Activated CD4-positive, alpha-beta T cell treated with anti-CD3 and anti-CD28 coated beads, Interleukin-2, Interleukin-6, amounts not matched to agents 100 ng/mL and 50 ng/mL, durations not matched to agents 16 hours and 8 hours (primary cell): ENCODE measurements around the gene ASGR2.
"Not testable (repeated sequence)": the region's sequence is repeated elsewhere in the genome, so short reads cannot be mapped to it uniquely, and the experiment has no call there.

Source experiments
- DNase-seq: peaks from one replicate; pipeline ENCODE4 v3.0.0-alpha.2; 2020

ASGR2 gene

DNA sequence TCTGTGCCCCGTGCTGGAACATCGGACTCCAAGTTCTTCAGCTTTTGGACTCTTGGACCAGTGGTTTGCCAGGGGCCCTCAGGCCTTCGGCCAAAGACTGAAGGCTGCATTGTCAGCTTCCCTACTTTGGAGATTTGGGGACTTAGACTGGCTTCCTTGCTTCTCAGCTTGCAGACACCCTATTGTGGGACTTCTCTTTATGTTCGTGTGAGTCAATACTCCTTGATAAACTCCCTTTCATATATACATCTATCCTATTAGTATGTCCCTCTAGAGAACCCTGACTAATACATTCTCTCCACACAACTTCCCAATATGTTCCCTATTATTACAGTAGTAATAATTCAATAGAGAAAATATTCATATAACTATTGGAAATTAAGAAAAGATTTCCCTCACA lies 9.2 kb upstream of the ASGR2 start:
- no peak for DNase-seq

DNA sequence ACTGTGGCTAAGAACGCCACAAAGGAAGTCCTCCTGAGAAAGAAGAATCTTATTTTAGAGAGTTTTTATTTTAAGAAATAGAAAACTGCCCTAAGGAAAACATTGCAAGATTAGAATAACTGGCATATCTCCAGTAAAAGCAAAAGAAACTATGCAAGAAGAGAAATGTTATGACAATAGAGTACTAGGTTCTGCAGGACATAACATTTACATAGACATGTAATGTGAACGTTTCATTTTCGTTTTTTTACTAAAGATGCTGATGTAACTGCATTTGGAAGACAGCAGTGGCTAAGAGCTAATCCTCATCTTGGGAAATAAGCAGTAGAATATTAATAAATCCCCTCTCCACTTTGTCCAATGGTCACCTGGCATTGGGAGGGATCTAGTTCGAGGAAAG lies 7.8 kb upstream of the ASGR2 start:
- no peak for DNase-seq

DNA sequence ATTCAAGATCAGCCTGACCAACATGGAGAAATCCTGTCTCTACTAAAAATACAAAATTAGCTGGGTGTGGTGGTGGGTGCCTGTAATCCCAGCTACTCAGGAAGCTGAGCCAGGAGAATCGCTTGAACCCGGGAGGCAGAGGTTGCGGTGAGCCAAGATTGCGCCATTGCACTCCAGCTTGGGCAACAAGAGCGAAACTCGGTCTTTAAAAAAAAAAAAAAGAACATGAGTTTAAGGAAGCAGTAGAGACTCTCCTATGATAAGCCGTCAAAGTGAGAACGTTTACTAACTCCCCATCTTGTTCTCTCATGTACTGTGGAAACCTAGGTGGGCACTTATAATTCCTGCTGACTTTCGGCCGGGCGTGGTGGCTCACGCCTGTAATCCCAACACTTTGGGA lies 6.0 kb upstream of the ASGR2 start:
- not testable (repeated sequence) for DNase-seq

DNA sequence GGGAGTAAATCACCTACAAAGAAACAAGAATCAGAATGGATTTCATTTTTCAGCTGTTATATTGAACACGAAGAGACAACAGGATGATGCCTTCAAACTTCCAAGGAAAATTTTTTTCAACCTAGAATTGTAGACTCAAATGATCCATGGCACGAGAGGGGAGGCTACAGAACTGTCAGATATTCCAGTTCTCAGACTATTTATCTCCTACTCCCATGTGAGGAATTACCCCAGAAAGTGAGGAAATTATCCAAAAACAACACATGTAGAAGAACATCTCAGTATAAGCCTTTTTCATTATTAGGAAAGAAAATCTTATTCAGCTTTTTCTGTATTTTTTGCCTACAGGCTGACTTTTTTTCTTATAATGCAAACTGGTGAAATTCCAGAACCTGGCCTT lies 5.5 kb upstream of the ASGR2 start:
- no peak for DNase-seq

DNA sequence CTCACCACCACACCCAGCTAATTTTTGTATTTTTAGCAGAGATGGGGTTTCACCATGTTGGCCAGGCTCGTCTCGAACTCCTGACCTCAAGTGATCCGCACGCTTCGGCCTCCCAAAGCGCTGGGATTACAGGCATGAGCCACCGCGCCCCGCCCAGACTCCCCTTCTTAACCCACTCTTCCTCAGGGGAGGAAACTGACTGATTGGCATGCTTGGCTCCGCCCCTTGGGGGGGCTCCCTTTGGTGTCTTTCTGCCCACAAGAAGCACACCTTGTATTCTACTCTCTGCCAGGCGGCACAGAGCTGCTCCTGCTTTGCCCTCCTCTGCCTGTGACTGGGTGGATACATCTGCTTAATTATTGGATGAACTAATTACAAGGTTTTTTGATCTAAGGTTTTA lies 4.7 kb upstream of the ASGR2 start:
- no peak for DNase-seq

GRCh38 chr17:7114875-7115614 lies 423 bp upstream of the ASGR2 start:
- no peak for DNase-seq

GRCh38 chr17:7113273-7114071 lies 1.1 kb downstream of the ASGR2 start:
- DNase-seq = no peak

DNA sequence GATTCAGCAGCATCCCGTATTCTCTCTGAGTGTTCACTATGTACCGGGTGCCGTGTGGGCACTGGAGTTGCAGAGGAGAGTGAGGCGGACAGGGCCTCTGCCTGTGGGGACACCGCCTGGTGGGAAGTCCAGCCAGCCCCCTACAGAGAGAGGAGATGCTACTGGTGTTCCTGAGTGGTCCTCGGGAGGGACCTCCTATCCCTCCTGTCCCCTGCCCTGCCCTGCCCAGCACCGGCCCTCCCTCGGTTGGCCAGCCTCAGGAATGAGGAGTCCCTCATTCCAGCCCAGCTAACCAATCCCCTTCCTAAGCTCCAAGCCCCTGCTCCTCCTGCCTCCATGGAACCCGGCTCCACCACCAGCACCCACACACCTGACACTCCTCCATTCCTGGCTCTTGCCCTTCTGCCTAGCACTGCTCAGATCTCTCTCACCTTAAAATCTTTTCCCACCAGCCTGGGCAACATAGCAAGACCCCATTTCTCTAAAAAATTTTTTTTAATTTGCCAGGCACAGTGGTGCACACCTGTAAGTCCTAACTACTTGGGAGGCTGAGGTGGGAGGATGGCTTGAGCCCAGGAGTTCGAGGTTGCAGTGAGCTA lies 2.0 kb downstream of the ASGR2 start:
- no peak for DNase-seq

DNA sequence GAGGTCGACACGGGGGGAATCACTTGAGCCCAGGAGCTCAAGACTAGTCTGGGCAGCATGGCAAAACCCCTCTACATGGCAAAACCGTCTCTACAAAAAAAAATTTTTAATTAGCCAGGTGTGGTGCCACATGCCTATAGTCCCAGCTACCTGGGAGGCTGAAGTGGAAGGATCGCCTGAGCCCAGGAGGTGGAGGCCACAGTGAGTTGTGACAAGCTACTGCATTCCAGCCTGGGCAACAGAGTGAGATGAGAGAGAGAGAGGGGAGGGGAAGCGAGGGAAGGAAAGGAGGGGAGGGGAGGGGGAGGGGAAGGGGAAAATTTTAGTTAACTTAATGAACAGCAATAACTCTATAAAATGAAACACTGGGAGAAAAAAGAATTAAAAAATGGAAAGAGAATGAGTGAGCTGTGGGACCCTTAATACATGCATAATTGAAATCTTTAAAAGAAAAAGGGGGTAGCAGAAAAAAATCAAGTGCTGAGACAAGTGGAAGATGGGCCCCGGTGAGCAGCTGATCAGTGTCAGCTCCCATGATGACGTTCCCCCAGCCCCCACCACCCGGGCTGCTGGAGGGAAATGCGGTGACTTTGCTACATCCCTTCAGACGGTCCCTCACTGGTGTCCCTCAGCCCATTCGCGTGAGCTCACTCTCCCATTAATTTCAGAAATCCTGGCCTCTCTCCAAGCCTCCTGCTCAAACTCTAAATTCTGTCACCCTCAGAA lies 2.7 kb downstream of the ASGR2 start:
- no peak for DNase-seq

DNA sequence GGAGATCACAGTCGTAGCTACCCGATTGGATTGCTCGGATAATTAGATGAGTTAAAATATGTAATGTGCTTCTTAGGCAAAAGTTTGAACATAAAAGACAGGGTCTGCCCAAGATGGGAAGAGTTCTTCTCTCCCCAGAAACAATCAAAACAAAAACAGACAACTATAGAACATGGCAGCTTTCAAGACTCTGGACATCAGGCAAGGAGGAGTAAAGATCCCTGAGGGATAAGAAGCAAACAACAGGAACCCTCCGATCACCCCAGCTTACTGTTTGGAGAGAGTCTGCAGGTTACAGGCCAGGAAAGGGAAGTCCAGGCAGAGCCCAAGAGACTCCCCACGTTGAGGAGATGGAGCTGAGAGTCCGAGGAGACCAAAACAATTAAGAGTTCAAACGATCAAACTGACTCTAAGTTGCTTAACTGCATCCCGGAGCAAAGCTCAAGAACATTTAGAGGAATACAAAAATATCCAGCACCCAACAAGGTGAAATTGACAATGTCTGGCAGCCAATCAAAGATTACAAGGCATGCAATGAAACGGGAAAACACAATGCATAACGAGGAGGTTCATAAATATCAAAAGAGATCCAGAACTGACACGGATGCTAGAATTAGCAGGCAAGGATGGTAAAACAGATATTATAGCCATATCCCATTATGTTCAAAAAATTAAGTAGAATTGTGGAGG lies 3.9 kb downstream of the ASGR2 start:
- DNase-seq = no peak

GRCh38 chr17:7109461-7110322 lies 4.9 kb downstream of the ASGR2 start:
- DNase-seq = no peak

DNA sequence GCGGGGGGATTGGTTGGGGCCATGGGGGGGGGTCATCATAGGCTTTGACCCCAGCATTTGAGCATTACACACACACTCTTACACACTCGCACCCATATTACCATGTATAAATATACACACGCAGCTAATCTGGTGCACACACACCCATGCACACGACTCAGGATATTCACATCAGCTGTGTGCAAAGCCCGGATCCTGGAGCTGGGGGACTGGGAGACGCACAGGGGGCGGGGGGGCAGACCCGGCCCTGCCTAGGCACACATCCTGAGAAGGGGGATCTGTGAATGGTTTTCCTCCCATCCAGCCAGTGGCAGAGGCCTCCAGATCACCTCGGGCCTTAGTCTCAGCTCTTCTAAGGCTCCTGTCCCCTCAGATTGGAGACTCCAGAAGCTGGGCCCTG lies 5.6 kb downstream of the ASGR2 start:
- no peak for DNase-seq

GRCh38 chr17:7108560-7108925 lies 6.1 kb downstream of the ASGR2 start:
- no peak for DNase-seq

DNA sequence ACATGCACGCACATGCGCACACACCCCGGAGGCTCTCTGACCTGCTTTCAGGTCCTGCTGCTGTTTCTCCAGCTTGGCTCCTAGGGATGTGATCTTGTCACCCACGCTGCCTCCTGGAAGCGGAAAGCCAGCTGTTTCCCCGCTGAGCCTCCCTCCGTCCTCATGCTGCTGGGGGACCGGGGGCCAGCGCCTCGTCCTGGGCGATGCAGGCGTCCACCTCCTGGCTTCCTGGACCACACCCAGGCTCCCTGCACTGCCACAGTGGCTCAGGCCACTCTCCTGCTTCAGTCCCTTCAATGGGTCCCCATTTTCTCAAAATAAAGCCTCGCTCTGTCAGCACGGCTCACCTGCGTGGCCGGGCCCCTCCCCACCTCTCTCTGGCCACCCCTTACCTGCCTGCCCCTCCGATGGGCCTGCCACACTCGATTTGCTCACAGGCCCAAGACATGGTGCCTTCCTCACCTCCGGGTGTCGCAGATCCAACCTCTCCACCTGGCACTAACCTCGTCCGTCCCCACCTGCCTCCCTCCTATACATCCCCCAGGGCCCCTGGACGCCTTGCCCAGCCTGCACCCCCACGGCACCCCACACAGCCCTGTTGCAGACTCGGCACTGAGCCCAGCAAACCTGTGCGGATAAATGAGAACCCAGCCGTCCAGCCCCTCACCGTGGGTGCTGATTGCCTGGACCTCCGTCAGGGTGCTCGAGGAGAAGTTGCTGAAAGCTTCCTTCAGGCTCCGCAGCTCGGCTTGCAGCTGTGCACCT lies 6.6 kb downstream of the ASGR2 start:
- no peak for DNase-seq

- no peak for DNase-seq
Observed at GRCh38 chr17:7107012-7107754, 7.4 kb downstream of the ASGR2 start.

- no peak for DNase-seq
Observed at GRCh38 chr17:7102421-7102820, 12.2 kb downstream of the ASGR2 start.

DNA sequence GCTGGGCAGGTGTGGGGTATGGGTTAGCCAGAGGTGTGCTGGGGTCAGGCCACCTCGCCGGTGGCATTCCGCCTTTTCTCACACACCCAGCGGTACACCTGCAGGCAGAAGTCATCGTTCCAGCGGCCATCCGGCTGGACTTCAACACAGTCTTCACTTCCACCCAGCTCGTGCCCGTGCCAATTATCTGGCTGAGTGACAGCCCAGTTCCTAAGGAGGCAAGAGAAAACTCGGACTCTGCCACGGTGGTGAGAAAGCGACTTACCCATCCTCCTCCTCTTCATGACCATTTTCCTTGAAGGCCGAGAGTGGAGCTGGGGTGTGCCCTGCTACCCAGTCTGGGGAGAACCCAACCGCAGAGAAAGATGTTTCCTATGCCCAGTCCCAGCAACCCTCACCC lies 13.1 kb downstream of the ASGR2 start:
- no peak for DNase-seq

DNA sequence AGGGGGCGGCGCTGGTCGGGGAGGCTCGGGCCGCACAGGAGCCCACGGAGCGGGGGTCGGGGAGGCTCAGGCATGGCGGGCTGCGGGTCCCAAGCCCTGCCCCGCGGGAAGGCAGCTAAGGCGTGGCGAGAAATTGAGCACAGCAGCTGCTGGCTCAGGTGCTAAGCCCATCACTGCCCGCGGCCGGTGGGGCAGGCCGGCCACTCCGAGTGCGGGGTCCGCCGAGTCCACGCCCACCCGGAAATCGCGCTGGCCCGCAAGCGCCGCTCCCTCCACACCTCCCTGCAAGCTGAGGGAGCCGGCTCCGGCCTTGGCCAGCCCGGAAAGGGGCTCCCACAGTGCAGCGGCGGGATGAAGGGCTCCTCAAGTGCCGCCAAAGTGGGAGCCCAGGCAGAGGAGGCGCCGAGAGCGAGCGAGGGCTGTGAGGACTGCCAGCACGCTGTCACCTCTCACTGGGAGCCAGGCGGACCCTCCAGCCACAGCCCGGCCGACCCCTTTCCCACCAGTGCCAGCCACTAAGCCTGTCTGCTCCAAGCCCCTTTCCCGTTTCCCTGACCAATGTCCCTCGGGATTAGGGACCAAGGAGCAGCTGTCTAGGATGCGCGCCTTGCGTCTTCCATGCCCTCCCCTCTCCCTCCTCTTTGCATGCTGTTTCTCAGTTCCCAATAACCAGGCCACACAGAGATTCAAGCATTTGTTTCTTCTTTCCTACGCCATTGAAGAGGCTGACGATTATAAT lies 13.8 kb downstream of the ASGR2 start:
- not testable (repeated sequence) for DNase-seq

GRCh38 chr17:7098802-7099459 lies 15.7 kb downstream of the ASGR2 start:
- no peak for DNase-seq
